Coronary artery (tissue), 2 donors: ENCODE data around the gene DUS3L.

Experiments used
- DNase-seq: peaks from one replicate; pipeline ENCODE4 v3.0.0-alpha.2; 2017; ENCODE audit warnings: low spot score
- H3K27ac ChIP-seq, 2 donors: fragments of 200-600 bp; sonication (generic); one replicate each; pipeline ENCODE4 v1.5.1; 2016 to 2019
- H3K4me3 ChIP-seq: fragments of 200-600 bp; sonication (generic); 2 replicates; pipeline ENCODE4 v1.5.1; 2016; ENCODE audit warnings: mild to moderate bottlenecking, moderate library complexity
- CTCF ChIP-seq: fragments of 200-600 bp; sonication (generic); IDR thresholded peaks from one replicate; pipeline ENCODE4 v1.5.1; 2019; ENCODE audit warnings: antibody characterized with exemption

DUS3L gene

GRCh38 chr19:5831159-5831558, 40.2 kb upstream of the DUS3L start:
- no peak for DNase-seq
- TF ChIP-seq CTCF = no peak
- Histone ChIP-seq H3K4me3 (no peak overlapping the region), H3K27ac (no peak overlapping the region)

GRCh38 chr19:5829567-5830310, 38.8 kb upstream of the DUS3L start:
- Histone ChIP-seq H3K27ac (no peak overlapping the region), H3K4me3 (peak overlapping the region; percentile 75)
- peak; percentile 71 for DNase-seq
- TF ChIP-seq CTCF = no peak

- peak; percentile 71 for DNase-seq
- TF ChIP-seq CTCF = no peak
- H3K27ac ChIP-seq = no peak overlapping the region
- H3K4me3 ChIP-seq = peak overlapping the region; percentile 75
Observed at GRCh38 chr19:5828661-5829566, 38.0 kb upstream of the DUS3L start.

GRCh38 chr19:5827891-5828660, 37.1 kb upstream of the DUS3L start:
- TF ChIP-seq CTCF = no peak

GRCh38 chr19:5827342-5827890, 36.5 kb upstream of the DUS3L start:
- H3K4me3 ChIP-seq = peak overlapping the region; percentile 75
- TF ChIP-seq CTCF = no peak
- peak overlapping the region in 1 of 2 donors; percentile 70 for H3K27ac ChIP-seq
- peak; percentile 71 for DNase-seq

More at GRCh38 chr19:5827891-5828660, 37.1 kb upstream of the DUS3L start:
- Histone ChIP-seq H3K27ac (peak overlapping the region in 1 of 2 donors; percentile 70), H3K4me3 (peak overlapping the region; percentile 75)
- peak; percentile 83 for DNase-seq

- DNase-seq = peak; percentile 70
- Histone ChIP-seq H3K4me3 (no peak overlapping the region), H3K27ac (no peak overlapping the region)
- TF ChIP-seq CTCF = no peak
Observed at GRCh38 chr19:5826531-5827341, 35.8 kb upstream of the DUS3L start.
